ENCODE measurements around the gene HNRNPDL.

The HNRNPDL gene

GRCh38 chr4:82463221-82463620, 33.0 kb upstream of the HNRNPDL start:
- H3K4me3 ChIP-seq (ENCODE audit: low read depth, low read length): no peak overlapping the region
- H3K36me3 ChIP-seq (ENCODE audit: control insufficient read depth in 2 of 2, insufficient read depth in 1 of 2, low read length in 2 of 2): peaks cover under 1 to 48% of the 10 kb centered on the region in 2 experiments
- H3K27ac ChIP-seq (ENCODE audit: extremely low read depth, low read depth, low read length): no peak overlapping the region
- POLR2A ChIA-PET: no interaction called here
- H3K4me1 ChIP-seq (ENCODE audit: control insufficient read depth, insufficient read depth, low read length): no peaks in the 10 kb centered on the region
- TF ChIP-seq PRDM10 (tag by site-specific recombination; IDR thresholded peaks at IDR 0.05) (no peak), CTCF (tag by site-specific recombination; IDR thresholded peaks at IDR 0.05) (no peak)
- H3K9me3 ChIP-seq (ENCODE audit: control insufficient read depth, insufficient read depth, low read depth, low read length): no peaks in the 10 kb centered on the region
- CTCF ChIA-PET: interaction anchor here (2.5 kb wide), 1 partner anchor 275 kb away, joined by 13 read pairs; no protein-coding TSS in a partner anchor

GRCh38 chr4:82462415-82462831, 32.2 kb upstream of the HNRNPDL start:
- Histone ChIP-seq H3K36me3 (ENCODE audit: control insufficient read depth in 2 of 2, insufficient read depth in 1 of 2, low read length in 2 of 2) (peaks cover 3 to 56% of the 10 kb centered on the region in 2 experiments), H3K27ac (ENCODE audit: extremely low read depth, low read depth, low read length) (no peak overlapping the region), H3K4me1 (ENCODE audit: control insufficient read depth, insufficient read depth, low read length) (no peaks in the 10 kb centered on the region), H3K9me3 (ENCODE audit: control insufficient read depth, insufficient read depth, low read depth, low read length) (no peaks in the 10 kb centered on the region), H3K4me3 (ENCODE audit: low read depth, low read length) (no peak overlapping the region)
- TF ChIP-seq ZNF600 (tag by site-specific recombination; IDR thresholded peaks at IDR 0.05) (no peak), ZNF148 (tag by site-specific recombination; IDR thresholded peaks at IDR 0.05; ENCODE audit: borderline replicate concordance) (no peak), PRDM2 (tag by site-specific recombination; IDR thresholded peaks at IDR 0.05; ENCODE audit: borderline replicate concordance) (no peak), ZNF654 (tag by site-specific recombination; IDR thresholded peaks at IDR 0.05; ENCODE audit: low read depth) (peak; percentile 52), ZBTB6 (tag by site-specific recombination; IDR thresholded peaks at IDR 0.05) (no peak), HIC1 (tag by site-specific recombination; IDR thresholded peaks at IDR 0.05) (no peak), ZSCAN18 (tag by site-specific recombination; IDR thresholded peaks at IDR 0.05) (no peak)
- POLR2A ChIA-PET: interaction anchor here (0.6 to 1.0 kb wide), 3 partner anchors 144 to 573 kb away, joined by 3 to 4 read pairs (median 3); partner anchors contain the start of gene COPS4
- CTCF ChIA-PET: interaction anchor here (1.1 to 2.7 kb wide), 3 partner anchors 46 to 286 kb away, joined by 3 to 9 read pairs (median 4); no protein-coding TSS in a partner anchor

Measured in HEK293 (cell line).